Pulmonary artery endothelial cell (primary cell): Measurements from ENCODE around the gene ZNF606. TPM values are rescaled to one million over a fixed set of nuclear protein-coding genes. Genes with fewer than 3 reads are reported as not detected.

ENCODE experiments used
- DNase-seq: peaks from one replicate; pipeline ENCODE4 v3.0.0-alpha.2; 2011; ENCODE audit warnings: low read depth, low spot score
- total RNA-seq: library from RNA; depleted of rRNA; stranded (reverse); fragments of >200 nt; gene quantifications from 2 replicates; pipeline ENCODE4 v1.2.3, GENCODE V29; 2014

Gene ZNF606
- total RNA-seq, 1 donor from 2014 or later, result 8.3 TPM

GRCh38 chr19:57934820-57935665 is 67.6 kb downstream of the ZNF606 start, which contains the start of gene ZNF418:
Gene ZNF418, minus strand, starts transcription at chr19:57935402. Its CDS starts 1,580 bp downstream, at chr19:57933822.
- DNase-seq, result peak; percentile 45

- no peak for DNase-seq
These were observed 75.0 kb downstream of the ZNF606 start for GRCh38 chr19:57927587-57927986.

Other genes with a start within 250 kb of the ZNF606 start
- 10.3 and 17.6 TPM in 2 replicates for gene ZNF586, start 233.1 kb downstream of the ZNF606 start, total RNA-seq
- 5.8 and 9.2 TPM in 2 replicates for gene ZNF552, start 187.9 kb downstream of the ZNF606 start, total RNA-seq
- 24.7 and 29.6 TPM in 2 replicates for gene ZNF587B, start 172.5 kb downstream of the ZNF606 start, total RNA-seq
- 20.7 and 21.5 TPM in 2 replicates for gene ZNF587, start 153.0 kb downstream of the ZNF606 start, total RNA-seq
- 6.1 and 10.8 TPM in 2 replicates for gene ZNF814, start 113.8 kb downstream of the ZNF606 start, total RNA-seq
- gene ZNF417, start 86.2 kb downstream of the ZNF606 start, total RNA-seq, result 9.6 and 16.7 TPM in 2 replicates
- 4.6 and 6.6 TPM in 2 replicates for gene ZNF418, start 67.4 kb downstream of the ZNF606 start, total RNA-seq
- gene ZNF256, start 55.1 kb downstream of the ZNF606 start, total RNA-seq, result 4.4 and 5.6 TPM in 2 replicates
- gene C19orf18, start 28.3 kb downstream of the ZNF606 start, total RNA-seq, result 0.20 TPM in 1 of 2 replicates, not detected in the other
- not detected in 2 replicates for gene ZSCAN1, start 31.2 kb upstream of the ZNF606 start, total RNA-seq
- gene ZNF135, start 56.5 kb upstream of the ZNF606 start, total RNA-seq, result 0.46 and 3.2 TPM in 2 replicates
- 19.7 and 33.3 TPM in 2 replicates for gene ZSCAN18, start 95.4 kb upstream of the ZNF606 start, total RNA-seq
- gene ZNF329, start 148.0 kb upstream of the ZNF606 start, total RNA-seq, result 10.0 and 12.5 TPM in 2 replicates
- 19.7 and 28.6 TPM in 2 replicates for gene ZNF274, start 180.2 kb upstream of the ZNF606 start, total RNA-seq
- 54.7 and 73.2 TPM in 2 replicates for gene ZNF544, start 226.1 kb upstream of the ZNF606 start, total RNA-seq